Parathyroid adenoma (tissue), 2 donors: ENCODE results near the gene ARHGAP22.

Source experiments
- H2AFZ ChIP-seq: fragments of 300-600 bp; sonication (generic); one replicate; pipeline ENCODE4 v1.7.0; 2017; ENCODE audit warnings: antibody characterized with exemption, mild to moderate bottlenecking
- H3K27ac ChIP-seq: fragments of 300-600 bp; sonication (generic); one replicate; pipeline ENCODE4 v1.7.0; 2017
- H3K27me3 ChIP-seq: fragments of 300-600 bp; sonication (generic); one replicate; pipeline ENCODE4 v1.7.0; 2017; ENCODE audit warnings: low read length; ENCODE audit not compliant: control insufficient read depth, insufficient read depth
- H3K36me3 ChIP-seq: fragments of 300-600 bp; sonication (generic); one replicate; pipeline ENCODE4 v1.7.0; 2017; ENCODE audit warnings: low read length; ENCODE audit not compliant: control insufficient read depth, insufficient read depth
- H3K4me1 ChIP-seq: fragments of 300-600 bp; sonication (generic); one replicate; pipeline ENCODE4 v1.7.0; 2017; ENCODE audit warnings: control low read depth
- H3K4me2 ChIP-seq: fragments of 300-600 bp; sonication (generic); one replicate; pipeline ENCODE4 v1.7.0; 2017; ENCODE audit warnings: low read length
- H3K4me3 ChIP-seq: fragments of 300-600 bp; sonication (generic); one replicate; pipeline ENCODE4 v1.7.0; 2017; ENCODE audit warnings: low read depth, low read length
- H3K79me2 ChIP-seq: fragments of 300-600 bp; sonication (generic); one replicate; pipeline ENCODE4 v1.7.0; 2017; ENCODE audit warnings: control low read depth
- H3K9ac ChIP-seq: fragments of 300-600 bp; sonication (generic); one replicate; pipeline ENCODE4 v1.7.0; 2017; ENCODE audit warnings: mild to moderate bottlenecking
- H3K9me3 ChIP-seq: fragments of 300-600 bp; sonication (generic); one replicate; pipeline ENCODE4 v1.7.0; 2017; ENCODE audit warnings: low read length; ENCODE audit not compliant: control insufficient read depth
- CTCF ChIP-seq: fragments of 300-600 bp; sonication (generic); IDR thresholded peaks from one replicate; pipeline ENCODE4 v1.7.0; 2017; ENCODE audit warnings: antibody characterized with exemption, mild to moderate bottlenecking
- donor health status: primary hyperparathyroidism.

Gene ARHGAP22

GRCh38 chr10:48600645-48601505 is 4.0 kb downstream of the ARHGAP22 start:
- no peak overlapping the region for H3K4me3 ChIP-seq
- no peaks in the 10 kb centered on the region for H3K27me3 ChIP-seq
- no peak overlapping the region for H3K27ac ChIP-seq
- H3K4me1 ChIP-seq = no peaks in the 10 kb centered on the region
- no peaks in the 10 kb centered on the region for H3K9me3 ChIP-seq
- H3K4me2 ChIP-seq = no peak overlapping the region
- no peaks in the 10 kb centered on the region for H3K79me2 ChIP-seq
- H3K36me3 ChIP-seq = no peaks in the 10 kb centered on the region
- no peak overlapping the region for H2AFZ ChIP-seq
- H3K9ac ChIP-seq = no peak overlapping the region
- TF ChIP-seq CTCF = no peak

- no peaks in the 10 kb centered on the region for H3K27me3 ChIP-seq
- no peaks in the 10 kb centered on the region for H3K9me3 ChIP-seq
- no peak overlapping the region for H3K27ac ChIP-seq
- no peaks in the 10 kb centered on the region for H3K36me3 ChIP-seq
- no peaks in the 10 kb centered on the region for H3K4me1 ChIP-seq
- H3K9ac ChIP-seq = no peak overlapping the region
- no peaks in the 10 kb centered on the region for H3K79me2 ChIP-seq
- no peak overlapping the region for H3K4me2 ChIP-seq
- TF ChIP-seq CTCF = no peak
- no peak overlapping the region for H2AFZ ChIP-seq
- H3K4me3 ChIP-seq = no peak overlapping the region
These were observed 5.1 kb downstream of the ARHGAP22 start for GRCh38 chr10:48599830-48600134.

GRCh38 chr10:48598936-48599829 is 5.7 kb downstream of the ARHGAP22 start:
- Histone ChIP-seq H3K79me2 (no peaks in the 10 kb centered on the region), H3K9ac (no peak overlapping the region), H2AFZ (no peak overlapping the region), H3K36me3 (no peaks in the 10 kb centered on the region), H3K9me3 (no peaks in the 10 kb centered on the region), H3K4me1 (no peaks in the 10 kb centered on the region), H3K27me3 (no peaks in the 10 kb centered on the region), H3K4me3 (no peak overlapping the region), H3K27ac (no peak overlapping the region), H3K4me2 (no peak overlapping the region)
- no peak for TF ChIP-seq CTCF

GRCh38 chr10:48598243-48598935 is 6.5 kb downstream of the ARHGAP22 start:
- H3K36me3 ChIP-seq = no peaks in the 10 kb centered on the region
- no peaks in the 10 kb centered on the region for H3K27me3 ChIP-seq
- no peak overlapping the region for H3K27ac ChIP-seq
- H3K9ac ChIP-seq = no peak overlapping the region
- H2AFZ ChIP-seq = no peak overlapping the region
- H3K4me3 ChIP-seq = no peak overlapping the region
- no peak overlapping the region for H3K4me2 ChIP-seq
- H3K4me1 ChIP-seq = no peaks in the 10 kb centered on the region
- no peak for TF ChIP-seq CTCF
- no peaks in the 10 kb centered on the region for H3K9me3 ChIP-seq
- no peaks in the 10 kb centered on the region for H3K79me2 ChIP-seq
